Measurements from ENCODE around the gene TMF1. TPM values are rescaled to one million over a fixed set of nuclear protein-coding genes. Genes with fewer than 3 reads are reported as not detected.

TMF1 gene
- total and polyA plus RNA-seq, 2 of the 8 experiments (the other 6 are each of a cell fraction or from before 2014, with no cell fraction given), result 1.4 to 18.3 TPM

- no peak overlapping the region for H3K9ac ChIP-seq (replicated peaks in 1 of 4; ENCODE audit: extremely low read depth in 1 of 4, low read depth in 3 of 4, low read length in 3 of 4)
- H2AK5ac ChIP-seq (ENCODE audit: low read depth, low read length), result no peak overlapping the region
- peaks cover 0 to 7% of the 10 kb centered on the region in 2 experiments; a peak in 2 of 4 replicates for H3K79me2 ChIP-seq (ENCODE audit: control insufficient read depth in 1 of 2, insufficient read depth in 2 of 2, low read length in 2 of 2)
- no peak overlapping the region for H4K5ac ChIP-seq (ENCODE audit: insufficient read length, low read depth, low read length)
- ChIA-PET CTCF (ENCODE audit: partially characterized antibody) (interaction anchor here (1.0 to 1.1 kb wide), 2 partner anchors 9 to 72 kb away, joined by 3 read pairs; no protein-coding TSS in a partner anchor), POLR2A (ENCODE audit: partially characterized antibody) (no interaction called here)
- H3K4ac ChIP-seq (replicated peaks; ENCODE audit: insufficient read length, low read depth, low read length), result no peak overlapping the region
- H2BK120ac ChIP-seq (replicated peaks; ENCODE audit: low read depth, low read length), result no peak overlapping the region
- peaks cover 3 to 38% (median 10%) of the 10 kb centered on the region in 4 experiments; a peak in 6 of 8 replicates for H3K36me3 ChIP-seq (ENCODE audit: control insufficient read depth in 2 of 4, insufficient read depth in 4 of 4, low read length in 3 of 4)
- 76% methylated on average over 2 of the region's 2 CpGs; no CpG with 5 or more reads in 1 of the 2 experiments for WGBS, 2 experiments (ENCODE audit: extremely low coverage in 1 of 2, insufficient coverage in 1 of 2, insufficient read length in 1 of 2, insufficient replicate concordance in 2 of 2, low coverage in 1 of 2, low lambda C conversion rate in 2 of 2, missing lambda C conversion rate in 1 of 2)
- no peak overlapping the region for H3K4me3 ChIP-seq (ENCODE audit: extremely low read depth in 1 of 4, insufficient read depth in 2 of 4, low read depth in 3 of 4, low read length in 4 of 4)
- H3K79me1 ChIP-seq (ENCODE audit: low read depth, low read length), result no peaks in the 10 kb centered on the region
- H3K56ac ChIP-seq (replicated peaks; ENCODE audit: insufficient read length, low read depth, low read length), result no peak overlapping the region
- H2BK5ac ChIP-seq (ENCODE audit: low read depth, low read length), result no peak overlapping the region
- FAIRE-seq, result no peak
- H3K27me3 ChIP-seq (replicated peaks in 1 of 4; ENCODE audit: control insufficient read depth in 3 of 4, extremely low read depth in 1 of 4, insufficient read depth in 3 of 4, low read length in 3 of 4), result no peaks in the 10 kb centered on the region
- no peak overlapping the region for H3K27ac ChIP-seq (ENCODE audit: low read depth, low read length)
- H4K91ac ChIP-seq (replicated peaks; ENCODE audit: insufficient read length, low read length), result no peak overlapping the region
- no peak overlapping the region for H2BK12ac ChIP-seq (ENCODE audit: low read depth, low read length)
- no peak overlapping the region for H3K4me2 ChIP-seq (ENCODE audit: insufficient read depth in 1 of 2, low read depth in 2 of 2, low read length in 2 of 2)
- H3K23me2 ChIP-seq (ENCODE audit: low read depth, low read length), result no peaks in the 10 kb centered on the region
- H4K8ac ChIP-seq (ENCODE audit: extremely low read depth, insufficient read depth, low read length), result no peak overlapping the region
- no peak overlapping the region for H2BK15ac ChIP-seq (ENCODE audit: low read length)
- no peaks in the 10 kb centered on the region for H3K4me1 ChIP-seq (replicated peaks in 1 of 4; ENCODE audit: control insufficient read depth in 3 of 4, insufficient read depth in 4 of 4, low read length in 3 of 4)
- no peaks in the 10 kb centered on the region for H4K20me1 ChIP-seq (replicated peaks in 1 of 2; ENCODE audit: control insufficient read depth in 1 of 2, insufficient read depth in 2 of 2, low read length in 2 of 2)
- H2AFZ ChIP-seq (ENCODE audit: low read length), result no peak overlapping the region
- H3K9me3 ChIP-seq (ENCODE audit: insufficient read depth in 2 of 2, low read depth in 1 of 2, low read length in 1 of 2), result no peaks in the 10 kb centered on the region
- no peak overlapping the region for H2BK20ac ChIP-seq (ENCODE audit: low read length)
- DNase-seq (ENCODE audit: low read depth in 1 of 2, low spot score in 2 of 2), result no peak
- H3K23ac ChIP-seq (ENCODE audit: insufficient read length), result no peak overlapping the region
- H3K14ac ChIP-seq (ENCODE audit: insufficient read length), result no peak overlapping the region
- H3K18ac ChIP-seq (ENCODE audit: extremely low read depth, low read length), result no peak overlapping the region
- no peak for TF ChIP-seq SUZ12 (IDR thresholded peaks at IDR 0.05; ENCODE audit: low read length)
- TF ChIP-seq RFX5 (IDR thresholded peaks at IDR 0.05; ENCODE audit: borderline replicate concordance, low read depth, low read length), result no peak
- no peak for TF ChIP-seq SP2 (IDR thresholded peaks at IDR 0.05; ENCODE audit: low read length)
- TF ChIP-seq CTCF (IDR thresholded peaks at IDR 0.05; ENCODE audit: control extremely low read depth in 1 of 3, insufficient read depth in 1 of 3, low read depth in 1 of 3, low read length in 3 of 3), result no peak
- no peak for TF ChIP-seq SAP30 (IDR thresholded peaks at IDR 0.05; ENCODE audit: insufficient read depth, insufficient replicate concordance, low read length)
- no peak for TF ChIP-seq ZNF274 (IDR thresholded peaks at IDR 0.05; ENCODE audit: borderline replicate concordance, extremely low read depth, low read length)
- TF ChIP-seq CBX5 (IDR thresholded peaks at IDR 0.05; ENCODE audit: low read depth, low read length), result no peak
These were observed 7.5 kb downstream of the TMF1 start for GRCh38 chr3:69044608-69045007.

Measured in H1 (cell line).